ENCODE results near the gene RBPJ.

RBPJ gene

DNA sequence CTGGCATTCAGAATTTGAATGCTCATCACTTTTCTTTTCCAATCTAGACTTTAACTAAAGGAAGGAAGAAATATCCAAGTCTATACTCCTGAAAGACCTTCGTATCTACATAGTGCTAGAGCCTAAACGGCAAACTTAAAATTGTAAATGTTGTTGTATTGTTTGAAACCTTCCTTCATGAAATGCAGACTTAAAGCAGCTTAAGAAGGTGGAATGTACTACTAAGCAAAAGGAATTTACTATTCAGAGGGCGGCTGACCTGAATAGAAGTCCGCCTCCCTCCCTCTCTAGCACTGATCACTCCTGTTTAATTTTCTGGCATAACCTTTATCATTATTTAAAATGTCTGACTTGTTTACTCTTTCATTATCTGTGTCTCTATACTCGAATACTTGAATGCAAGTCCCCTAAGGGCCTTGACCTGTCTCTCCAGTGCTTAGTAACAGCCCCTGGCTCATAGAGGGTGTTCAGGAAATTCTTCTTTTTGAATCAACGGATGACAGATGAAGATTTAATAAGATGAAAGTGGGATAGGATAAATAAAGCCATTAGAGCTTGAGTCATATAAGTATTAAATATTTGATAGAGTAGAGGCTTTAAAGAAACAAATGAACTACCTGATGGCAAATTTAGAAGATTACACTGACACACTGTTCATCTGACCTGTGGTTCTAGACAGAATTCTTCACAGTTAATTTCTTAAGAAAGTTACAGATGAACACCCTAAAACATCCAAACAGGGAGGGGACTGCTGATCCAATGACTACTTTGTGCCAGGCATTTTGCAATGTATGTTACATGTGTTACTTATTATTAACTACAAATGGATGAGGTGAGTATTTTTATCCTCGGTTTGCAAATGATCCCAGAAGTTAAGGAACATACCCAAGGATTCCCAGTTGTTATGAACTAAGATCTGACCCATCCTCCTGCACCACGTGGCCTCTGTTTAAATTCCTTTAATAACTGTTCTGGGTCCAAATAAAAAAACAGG is 20.2 kb upstream of the RBPJ start:
- no peaks in the 10 kb centered on the region for H3K79me2 ChIP-seq (ENCODE audit: insufficient read depth, low read length)
- no peak overlapping the region for H3K9ac ChIP-seq (ENCODE audit: low read length)
- no peaks in the 10 kb centered on the region for H3K36me3 ChIP-seq (ENCODE audit: low read length)
- H3K4me3 ChIP-seq (ENCODE audit: insufficient read depth, low read length, poor library complexity, severe bottlenecking): no peak overlapping the region
- H3K4me2 ChIP-seq (ENCODE audit: low read depth, low read length, poor library complexity, severe bottlenecking): no peak overlapping the region
- no peaks in the 10 kb centered on the region for H4K20me1 ChIP-seq (ENCODE audit: low read depth, low read length)
- H3K27me3 ChIP-seq (ENCODE audit: low read length): no peaks in the 10 kb centered on the region
- H2AFZ ChIP-seq (ENCODE audit: low read depth, low read length, severe bottlenecking): no peak overlapping the region
- no peaks in the 10 kb centered on the region for H3F3A ChIP-seq (ENCODE audit: insufficient read depth)
- no peak for TF ChIP-seq EZH2phosphoT487 (conservative IDR thresholded peaks at IDR 0.05; ENCODE audit: low read length)
- TF ChIP-seq, protein P1, sequence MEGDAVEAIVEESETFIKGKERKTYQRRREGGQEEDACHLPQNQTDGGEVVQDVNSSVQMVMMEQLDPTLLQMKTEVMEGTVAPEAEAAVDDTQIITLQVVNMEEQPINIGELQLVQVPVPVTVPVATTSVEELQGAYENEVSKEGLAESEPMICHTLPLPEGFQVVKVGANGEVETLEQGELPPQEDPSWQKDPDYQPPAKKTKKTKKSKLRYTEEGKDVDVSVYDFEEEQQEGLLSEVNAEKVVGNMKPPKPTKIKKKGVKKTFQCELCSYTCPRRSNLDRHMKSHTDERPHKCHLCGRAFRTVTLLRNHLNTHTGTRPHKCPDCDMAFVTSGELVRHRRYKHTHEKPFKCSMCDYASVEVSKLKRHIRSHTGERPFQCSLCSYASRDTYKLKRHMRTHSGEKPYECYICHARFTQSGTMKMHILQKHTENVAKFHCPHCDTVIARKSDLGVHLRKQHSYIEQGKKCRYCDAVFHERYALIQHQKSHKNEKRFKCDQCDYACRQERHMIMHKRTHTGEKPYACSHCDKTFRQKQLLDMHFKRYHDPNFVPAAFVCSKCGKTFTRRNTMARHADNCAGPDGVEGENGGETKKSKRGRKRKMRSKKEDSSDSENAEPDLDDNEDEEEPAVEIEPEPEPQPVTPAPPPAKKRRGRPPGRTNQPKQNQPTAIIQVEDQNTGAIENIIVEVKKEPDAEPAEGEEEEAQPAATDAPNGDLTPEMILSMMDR (IDR thresholded peaks at IDR 0.05; ENCODE audit: insufficient read depth, low read length, poor library complexity, severe bottlenecking): no peak
- no peak overlapping the region for H3K27ac ChIP-seq (ENCODE audit: low read depth, low read length)
- H3K9me2 ChIP-seq (replicated peaks; ENCODE audit: insufficient read depth, low read length): no peaks in the 10 kb centered on the region
- H3K9me3 ChIP-seq (ENCODE audit: insufficient read depth, low read length): no peaks in the 10 kb centered on the region

DNA sequence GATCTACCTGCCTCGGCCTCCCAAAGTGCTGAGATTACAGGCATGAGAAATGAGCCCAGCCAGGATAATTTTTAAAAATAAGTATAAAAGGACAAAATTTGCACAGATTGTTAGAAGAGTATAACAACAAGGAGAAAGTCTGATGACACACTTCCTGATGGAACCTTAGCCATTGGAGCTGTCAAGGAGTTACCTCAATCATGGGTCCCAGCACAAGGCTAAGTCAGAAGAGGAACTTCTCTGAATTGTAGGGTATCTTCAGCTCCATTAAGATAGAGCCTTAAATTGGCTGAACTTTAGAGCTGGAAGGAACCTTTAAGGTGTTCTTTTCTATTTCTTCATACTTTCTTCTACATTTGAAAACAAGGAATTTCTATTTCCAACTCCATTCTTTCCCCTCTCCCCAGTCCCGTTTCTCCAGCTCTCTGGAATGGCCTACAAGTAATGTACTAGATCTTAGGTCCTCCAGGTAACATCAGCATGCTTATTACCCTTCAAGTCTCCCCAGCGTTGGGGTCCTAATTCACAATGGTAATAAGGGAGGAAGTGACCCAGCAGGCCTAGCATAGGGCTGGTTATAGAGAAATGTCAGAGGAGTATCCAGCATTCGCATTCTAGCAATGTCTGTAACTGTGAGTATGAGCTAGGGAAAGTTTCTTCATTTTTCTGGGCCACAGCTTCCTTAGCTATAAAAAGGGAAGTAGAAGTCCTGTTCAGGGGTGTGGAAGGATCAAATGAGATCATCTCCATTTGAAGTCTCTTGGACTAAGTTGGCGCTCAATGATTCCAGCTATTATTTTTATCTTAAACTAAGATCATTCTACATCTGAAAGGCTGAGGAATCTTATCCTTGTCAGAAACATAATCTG is 18.5 kb upstream of the RBPJ start:
- H3K9me3 ChIP-seq (ENCODE audit: insufficient read depth, low read length): no peaks in the 10 kb centered on the region
- no peaks in the 10 kb centered on the region for H3K9me2 ChIP-seq (replicated peaks; ENCODE audit: insufficient read depth, low read length)
- H3F3A ChIP-seq (ENCODE audit: insufficient read depth): no peaks in the 10 kb centered on the region
- no peak overlapping the region for H3K4me2 ChIP-seq (ENCODE audit: low read depth, low read length, poor library complexity, severe bottlenecking)
- H3K27me3 ChIP-seq (ENCODE audit: low read length): no peaks in the 10 kb centered on the region
- H3K36me3 ChIP-seq (ENCODE audit: low read length): no peaks in the 10 kb centered on the region
- H3K9ac ChIP-seq (ENCODE audit: low read length): no peak overlapping the region
- H2AFZ ChIP-seq (ENCODE audit: low read depth, low read length, severe bottlenecking): no peak overlapping the region
- no peak overlapping the region for H3K4me3 ChIP-seq (ENCODE audit: insufficient read depth, low read length, poor library complexity, severe bottlenecking)
- H3K79me2 ChIP-seq (ENCODE audit: insufficient read depth, low read length): no peaks in the 10 kb centered on the region
- H3K27ac ChIP-seq (ENCODE audit: low read depth, low read length): no peak overlapping the region
- H4K20me1 ChIP-seq (ENCODE audit: low read depth, low read length): no peaks in the 10 kb centered on the region
- TF ChIP-seq, protein P1 (IDR thresholded peaks at IDR 0.05; ENCODE audit: insufficient read depth, low read length, poor library complexity, severe bottlenecking): no peak
- TF ChIP-seq EZH2phosphoT487 (conservative IDR thresholded peaks at IDR 0.05; ENCODE audit: low read length): no peak

DNA sequence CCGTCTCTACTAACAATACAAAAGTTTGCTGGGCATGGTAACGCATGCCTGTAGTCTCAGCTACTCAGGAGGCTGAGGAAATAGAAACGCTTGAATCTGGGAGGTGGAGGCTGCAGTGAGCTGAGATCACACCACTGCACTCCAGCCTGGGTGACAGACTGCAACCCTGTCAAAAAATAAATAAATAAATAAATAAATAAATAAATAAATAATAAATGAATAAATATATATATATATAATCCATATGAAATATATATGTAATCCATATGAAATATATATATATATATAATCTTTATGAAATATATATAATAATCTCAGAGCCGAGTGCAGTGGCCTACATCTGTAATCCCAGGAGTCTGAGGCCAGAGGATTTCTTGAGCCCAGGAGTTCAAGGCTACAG is 17.8 kb upstream of the RBPJ start:
- Histone ChIP-seq H2AFZ (ENCODE audit: low read depth, low read length, severe bottlenecking) (no peak overlapping the region), H3K9ac (ENCODE audit: low read length) (no peak overlapping the region), H3K4me2 (ENCODE audit: low read depth, low read length, poor library complexity, severe bottlenecking) (no peak overlapping the region), H3K9me3 (ENCODE audit: insufficient read depth, low read length) (no peaks in the 10 kb centered on the region), H3K9me2 (replicated peaks; ENCODE audit: insufficient read depth, low read length) (no peaks in the 10 kb centered on the region), H3K36me3 (ENCODE audit: low read length) (no peaks in the 10 kb centered on the region), H3K27ac (ENCODE audit: low read depth, low read length) (no peak overlapping the region), H3K4me3 (ENCODE audit: insufficient read depth, low read length, poor library complexity, severe bottlenecking) (no peak overlapping the region), H4K20me1 (ENCODE audit: low read depth, low read length) (no peaks in the 10 kb centered on the region), H3F3A (ENCODE audit: insufficient read depth) (no peaks in the 10 kb centered on the region), H3K79me2 (ENCODE audit: insufficient read depth, low read length) (no peaks in the 10 kb centered on the region), H3K27me3 (ENCODE audit: low read length) (no peaks in the 10 kb centered on the region)
- no peak for TF ChIP-seq EZH2phosphoT487 (conservative IDR thresholded peaks at IDR 0.05; ENCODE audit: low read length)
- TF ChIP-seq, protein P1 (IDR thresholded peaks at IDR 0.05; ENCODE audit: insufficient read depth, low read length, poor library complexity, severe bottlenecking): no peak
